Endothelial cell of umbilical vein (primary cell): ENCODE data around the gene CAMSAP1. TPM values are rescaled to one million over a fixed set of nuclear protein-coding genes. Genes with fewer than 3 reads are reported as not detected.

ENCODE experiments used
- BruUV-seq: library from RNA; stranded (reverse); fragments of 400-500 nt; replicated peaks from 2 replicates; lab custom pipeline; 2021; lab: Mats Ljungman, UMichigan
- CTCF ChIA-PET: fragments of 300-600, 350-600 bp; sonication (Branson Sonifier 250); formaldehyde crosslinking; loops from one replicate; lab custom pipeline; 2021; ENCODE audit warnings: antibody characterized with exemption, inconsistent platforms; lab: Charles Lee
- POLR2A ChIA-PET: fragments of 300-600, 350-600 bp; sonication (Branson Sonifier 250); formaldehyde crosslinking; loops from one replicate; lab custom pipeline; 2021; ENCODE audit warnings: antibody characterized with exemption, inconsistent platforms; lab: Charles Lee
- DNase-seq: peaks from one replicate; pipeline ENCODE4 v3.0.0-alpha.2; 2011; ENCODE audit warnings: low read depth, low spot score
- FAIRE-seq: peaks from 2 replicates; lab custom pipeline; 2011; peaks lifted over from hg19 to GRCh38; lab: Jason Lieb, UNC
- H2AFZ ChIP-seq: 2 replicates; pipeline ENCODE4 v1.6.0; 2012; ENCODE audit warnings: low read depth, low read length, control low read depth, inconsistent platforms
- H3K27ac ChIP-seq: 2 replicates; pipeline ENCODE4 v1.5.1; 2011; ENCODE audit warnings: low read depth, mild to moderate bottlenecking, control low read depth, low read length, moderate library complexity; ENCODE audit not compliant: insufficient read depth
- H3K27me3 ChIP-seq, 2 experiments: 2 replicates each; pipeline versions ENCODE4 v1.6.0 to v1.6.1; 2011; ENCODE audit warnings: low read length in 2 of 2, mixed read lengths in 1 of 2; ENCODE audit not compliant: control insufficient read depth in 2 of 2, insufficient read depth in 2 of 2
- H3K36me3 ChIP-seq, 2 experiments: 2 replicates in 1 of 2; 3 replicates in 1 of 2; pipeline ENCODE4 v1.5.1; 2011; ENCODE audit warnings: low read length in 2 of 2, mild to moderate bottlenecking in 1 of 2, moderate library complexity in 1 of 2; ENCODE audit not compliant: control insufficient read depth in 2 of 2, insufficient read depth in 2 of 2; ENCODE audit errors: extremely low read depth in 1 of 2
- H3K4me1 ChIP-seq: 3 replicates; pipeline ENCODE4 v1.5.1; 2011; ENCODE audit warnings: mild to moderate bottlenecking, low read length; ENCODE audit not compliant: control insufficient read depth, insufficient read depth; ENCODE audit errors: extremely low read depth
- H3K4me2 ChIP-seq: 2 replicates; pipeline ENCODE4 v1.6.1; 2011; ENCODE audit warnings: low read length, control low read depth, mixed read lengths; ENCODE audit not compliant: insufficient read depth
- H3K4me3 ChIP-seq, 3 experiments: fragments of 200-600 bp in 1 of 3; sonication (generic), shearing (Covaris generic) in 1 of 3; replicated peaks in 1 of 3; 2 replicates each; pipeline ENCODE4 v1.5.1; 2011 to 2016; ENCODE audit warnings: control low read depth in 3 of 3, low read length in 3 of 3, mild to moderate bottlenecking in 2 of 3, inconsistent platforms in 1 of 3, low read depth in 1 of 3, moderate library complexity in 1 of 3; ENCODE audit not compliant: insufficient read depth in 1 of 3
- H3K79me2 ChIP-seq: 2 replicates; pipeline ENCODE4 v1.6.0; 2012; ENCODE audit warnings: low read length, inconsistent platforms; ENCODE audit not compliant: control insufficient read depth, insufficient read depth
- H3K9ac ChIP-seq: replicated peaks from 2 replicates; pipeline ENCODE3; 2011; ENCODE audit warnings: low read length, control low read depth; ENCODE audit not compliant: insufficient read depth; ENCODE audit errors: extremely low read depth
- H3K9me1 ChIP-seq: replicated peaks from 3 replicates; pipeline ENCODE4 v1.6.0; 2011; ENCODE audit warnings: mild to moderate bottlenecking, low read length; ENCODE audit not compliant: control insufficient read depth, insufficient read depth; ENCODE audit errors: extremely low read depth
- H3K9me3 ChIP-seq: replicated peaks from 2 replicates; pipeline ENCODE4 v1.5.1; 2012; ENCODE audit warnings: low read length, inconsistent platforms; ENCODE audit not compliant: control insufficient read depth, insufficient read depth
- H4K20me1 ChIP-seq: replicated peaks from 2 replicates; pipeline ENCODE3; 2011; ENCODE audit warnings: mild to moderate bottlenecking, low read length; ENCODE audit not compliant: control insufficient read depth, insufficient read depth; ENCODE audit errors: extremely low read depth
- CTCF ChIP-seq, 2 donors: IDR thresholded peaks; 1 replicate in 1 of 2; 2 replicates in 1 of 2; pipeline ENCODE4 v1.5.1; 2011; ENCODE audit warnings: low read length in 2 of 2, mild to moderate bottlenecking in 2 of 2, moderate library complexity in 2 of 2, control low read depth in 1 of 2, inconsistent platforms in 1 of 2, low read depth in 1 of 2; ENCODE audit not compliant: insufficient read depth in 1 of 2; ENCODE audit errors: extremely low read depth in 1 of 2
- EZH2 ChIP-seq: IDR thresholded peaks from 2 replicates; pipeline ENCODE4 v1.6.1; 2012; ENCODE audit warnings: borderline replicate concordance, low read depth, mild to moderate bottlenecking, moderate library complexity, low read length, inconsistent platforms; ENCODE audit not compliant: severe bottlenecking
- FOS ChIP-seq: IDR thresholded peaks from 2 replicates; pipeline ENCODE4 v1.6.1; 2011; ENCODE audit warnings: mild to moderate bottlenecking, low read length, moderate library complexity, borderline replicate concordance; ENCODE audit not compliant: insufficient read depth
- GATA2 ChIP-seq: IDR thresholded peaks from 2 replicates; pipeline ENCODE4 v1.7.0; 2011; ENCODE audit warnings: low read depth, mild to moderate bottlenecking, moderate library complexity, mixed read lengths, low read length; ENCODE audit not compliant: insufficient read length, insufficient read depth
- JUN ChIP-seq: IDR thresholded peaks from 2 replicates; pipeline ENCODE4 v1.6.1; 2011; ENCODE audit warnings: borderline replicate concordance, low read depth; ENCODE audit not compliant: insufficient read length, insufficient read depth
- MAX ChIP-seq: IDR thresholded peaks from 2 replicates; pipeline ENCODE4 v1.6.1; 2011; ENCODE audit not compliant: insufficient read depth, insufficient read length
- MYC ChIP-seq: IDR thresholded peaks from one replicate; pipeline ENCODE4 v1.6.1; 2011; ENCODE audit warnings: mild to moderate bottlenecking, low read depth, low read length
- POLR2A ChIP-seq: IDR thresholded peaks from 2 replicates; pipeline ENCODE4 v1.6.1; 2012; ENCODE audit warnings: low read depth, mild to moderate bottlenecking, control low read depth, low read length
- POLR2AphosphoS5 ChIP-seq: IDR thresholded peaks from 2 replicates; pipeline ENCODE4 v1.6.1; 2012; ENCODE audit warnings: low read depth, mild to moderate bottlenecking, control low read depth, low read length, moderate library complexity; ENCODE audit not compliant: insufficient read depth
- dilution Hi-C: fragments of 300-500 bp; cut with MboI; formaldehyde crosslinking; loops from one replicate; pipeline ENCODE4 v1.15.0; 2019; ENCODE audit warnings: low sequenced_read_pairs; ENCODE audit not compliant: extremely low pct_ligation_motif_present
- intact Hi-C: fragments of 100-400 bp; cut with micrococcal nuclease; formaldehyde crosslinking; loops from one replicate; pipeline ENCODE4 v1.10.0; 2022
- polyA plus RNA-seq, 4 experiments: library from polyadenylated mRNA; depleted of rRNA in 3 of 4; stranded (reverse) in 3 of 4; unstranded in 1 of 4; fragments of >200 nt; gene quantifications; 2 replicates each; pipeline versions ENCODE4 v1.2.1 to v1.2.3, GENCODE V29; 2011 to 2012; ENCODE audit warnings: missing spikeins in 1 of 4
- total RNA-seq: library from RNA; stranded (reverse); gene quantifications from 2 replicates; pipeline ENCODE4 v1.2.3, GENCODE V29; 2021

CAMSAP1 gene
- total and polyA plus RNA-seq, 2 donors (not counting 3 experiments of a cell fraction or from before 2014, with no cell fraction given): 8.1 to 25.5 TPM

GRCh38 chr9:135823036-135823435, 84.3 kb downstream of the CAMSAP1 start:
- CTCF ChIA-PET: no interaction called here
- Histone ChIP-seq H3K9me1 (no peaks in the 10 kb centered on the region), H4K20me1 (no peaks in the 10 kb centered on the region), H3K27me3 (no peaks in the 10 kb centered on the region), H3K4me3 (no peak overlapping the region), H3K4me1 (no peaks in the 10 kb centered on the region), H3K9me3 (no peaks in the 10 kb centered on the region), H3K27ac (no peak overlapping the region), H3K4me2 (no peak overlapping the region), H3K79me2 (peaks cover 11% of the 10 kb centered on the region), H2AFZ (no peak overlapping the region), H3K36me3 (peaks cover 23 to 46% of the 10 kb centered on the region in 2 experiments), H3K9ac (no peak overlapping the region)
- no peak for TF ChIP-seq FOS
- TF ChIP-seq MAX: no peak
- TF ChIP-seq GATA2: no peak
- TF ChIP-seq JUN: no peak
- no peak for TF ChIP-seq POLR2A
- no peak for TF ChIP-seq MYC
- TF ChIP-seq POLR2AphosphoS5: no peak
- TF ChIP-seq EZH2: no peak
- no peak for TF ChIP-seq CTCF (IDR thresholded peaks at IDR 0.05; ENCODE audit: extremely low read depth in 1 of 2, insufficient read depth in 1 of 2, low read depth in 1 of 2, low read length in 2 of 2)
- POLR2A ChIA-PET: no interaction called here
- dilution Hi-C loops: no loop called here
- intact Hi-C loops: no loop called here
- DNase-seq: no peak
- FAIRE-seq: no peak
- no TSS peak for BruUV-seq
